HUES64 (cell line): Measurements from ENCODE around the gene MPV17.

Source experiments
- H3K27ac ChIP-seq: 2 replicates; pipeline ENCODE4 v1.7.0; 2013; ENCODE audit warnings: low read depth, low read length, inconsistent platforms
- H3K27me3 ChIP-seq: 2 replicates; pipeline ENCODE4 v1.6.1; 2013; ENCODE audit warnings: mild to moderate bottlenecking, low read length; ENCODE audit not compliant: insufficient read depth
- H3K36me3 ChIP-seq: 2 replicates; pipeline ENCODE4 v1.6.1; 2013; ENCODE audit warnings: mild to moderate bottlenecking, low read length; ENCODE audit not compliant: insufficient read depth
- H3K4me1 ChIP-seq: 2 replicates; pipeline ENCODE4 v1.6.1; 2013; ENCODE audit warnings: mild to moderate bottlenecking, low read length, moderate library complexity; ENCODE audit not compliant: insufficient read depth
- H3K4me3 ChIP-seq: 2 replicates; pipeline ENCODE4 v1.5.1; 2013; ENCODE audit warnings: mild to moderate bottlenecking, low read length, moderate library complexity
- H3K9ac ChIP-seq: 2 replicates; pipeline ENCODE4 v1.6.1; 2013; ENCODE audit warnings: mild to moderate bottlenecking, low read depth, low read length
- H3K9me3 ChIP-seq: 2 replicates; pipeline ENCODE4 v1.6.1; 2013; ENCODE audit warnings: low read depth, low read length; ENCODE audit not compliant: insufficient read depth
- WGBS: fragments of 150-250, 120-280 bp; methylation state at CpG from one replicate; pipeline ENCODE4 v1.1.7; 2013; ENCODE audit warnings: missing lambda C conversion rate; 5-methylcytosine and 5-hydroxymethylcytosine counted together

The MPV17 gene

GRCh38 chr2:27263287-27264252, 59.3 kb downstream of the MPV17 start:
- Histone ChIP-seq H3K9me3 (no peaks in the 10 kb centered on the region), H3K4me3 (peak overlapping the region; percentile 72), H3K9ac (no peak overlapping the region)

DNA sequence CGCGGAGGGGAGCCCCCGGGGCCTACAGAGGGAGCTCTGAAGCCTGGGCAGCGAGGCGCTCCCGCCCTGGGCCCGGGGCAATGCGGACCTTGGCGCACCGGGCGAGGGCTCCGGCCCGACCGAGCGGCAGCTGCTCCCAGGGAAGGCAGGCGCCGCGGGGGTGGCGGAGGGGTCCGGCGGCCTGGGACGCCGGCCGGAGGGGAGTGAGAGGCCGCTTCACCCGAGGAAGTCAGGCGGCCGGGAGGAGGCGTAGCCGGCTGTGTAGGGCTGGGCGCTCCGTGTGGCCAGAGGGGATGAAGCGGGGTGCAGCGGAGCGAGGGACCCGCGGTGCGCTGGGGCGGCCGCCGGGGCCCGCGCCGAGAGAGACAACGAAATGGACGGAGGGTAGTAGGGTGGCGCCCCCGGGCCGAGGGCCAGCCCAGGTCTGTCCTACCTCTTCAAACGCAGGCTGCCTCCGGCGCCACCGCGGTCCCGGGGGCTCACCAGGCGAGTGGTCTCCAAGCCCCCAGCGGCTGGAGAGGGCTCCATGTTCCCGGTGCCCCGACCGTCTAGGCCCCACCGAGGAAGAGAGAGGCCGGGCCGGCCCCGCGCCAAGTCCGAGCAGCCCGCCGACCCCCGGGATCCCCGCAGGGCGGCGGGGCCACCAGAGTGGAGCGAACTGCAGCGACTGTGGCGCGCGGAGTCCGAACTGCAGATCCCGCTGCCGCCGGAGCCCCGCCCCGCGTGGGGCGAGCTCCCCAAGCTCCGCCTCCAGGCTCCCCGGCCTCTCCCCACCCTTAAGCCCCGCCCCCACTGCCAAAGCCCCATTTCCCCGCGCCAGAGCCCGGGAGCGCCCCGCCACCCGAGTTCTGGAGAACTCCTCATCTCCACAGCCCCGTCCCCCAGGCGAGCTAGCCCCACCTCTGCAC, 60.3 kb downstream of the MPV17 start, which contains the start of gene SLC30A3:
Gene SLC30A3, minus strand, starts transcription at position 669 of the 908 bp plus-strand sequence. Its CDS starts 141 bp downstream, at position 528.
- peaks cover 13% of the 10 kb centered on the region for H3K4me1 ChIP-seq
- peak within 1 kb of the TSS; percentile 30; the same call in 1 of the 2 replicates for H3K9ac ChIP-seq
- peak within 1 kb of the TSS; percentile 72 for H3K4me3 ChIP-seq
- WGBS, result 1% methylated on average over 96 of the region's 96 CpGs
- H3K27me3 ChIP-seq, result peaks cover 86% of the 10 kb centered on the region
- no peaks in the 10 kb centered on the region for H3K36me3 ChIP-seq
- H3K9me3 ChIP-seq, result no peaks in the 10 kb centered on the region
- no peak within 1 kb of the TSS for H3K27ac ChIP-seq

More at GRCh38 chr2:27263287-27264252, 59.3 kb downstream of the MPV17 start:
- Histone ChIP-seq H3K27me3 (peaks cover 89% of the 10 kb centered on the region), H3K36me3 (no peaks in the 10 kb centered on the region), H3K4me1 (peaks cover 13% of the 10 kb centered on the region), H3K27ac (no peak overlapping the region)
- WGBS, result 1% methylated on average over 46 of the region's 46 CpGs

DNA sequence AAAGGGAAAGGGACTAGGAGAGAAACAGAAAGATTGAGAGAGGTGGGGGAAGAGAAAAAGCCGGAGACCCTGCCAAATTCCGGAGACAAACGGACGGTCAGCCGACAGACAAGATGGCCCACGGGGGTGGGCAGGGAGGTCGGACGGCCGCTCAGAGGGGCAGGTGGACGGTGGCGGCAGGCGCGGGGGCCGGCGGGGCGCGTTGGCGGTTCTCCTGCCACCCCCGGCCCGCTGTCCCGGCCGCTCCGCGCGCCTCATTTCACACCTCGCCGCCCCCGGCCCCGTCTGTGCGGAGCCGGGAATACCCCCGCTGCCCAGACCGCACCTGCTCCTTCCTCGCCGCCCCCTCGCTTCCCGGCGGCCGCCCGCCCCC, 61.0 kb downstream of the MPV17 start:
- 2% methylated on average over 40 of the region's 40 CpGs for WGBS
- H3K27ac ChIP-seq, result no peak overlapping the region
- H3K27me3 ChIP-seq, result peaks cover 79% of the 10 kb centered on the region
- H3K36me3 ChIP-seq, result no peaks in the 10 kb centered on the region
- peaks cover 13% of the 10 kb centered on the region for H3K4me1 ChIP-seq
- peak overlapping the region; percentile 72 for H3K4me3 ChIP-seq
- H3K9ac ChIP-seq, result no peak overlapping the region
- no peaks in the 10 kb centered on the region for H3K9me3 ChIP-seq

DNA sequence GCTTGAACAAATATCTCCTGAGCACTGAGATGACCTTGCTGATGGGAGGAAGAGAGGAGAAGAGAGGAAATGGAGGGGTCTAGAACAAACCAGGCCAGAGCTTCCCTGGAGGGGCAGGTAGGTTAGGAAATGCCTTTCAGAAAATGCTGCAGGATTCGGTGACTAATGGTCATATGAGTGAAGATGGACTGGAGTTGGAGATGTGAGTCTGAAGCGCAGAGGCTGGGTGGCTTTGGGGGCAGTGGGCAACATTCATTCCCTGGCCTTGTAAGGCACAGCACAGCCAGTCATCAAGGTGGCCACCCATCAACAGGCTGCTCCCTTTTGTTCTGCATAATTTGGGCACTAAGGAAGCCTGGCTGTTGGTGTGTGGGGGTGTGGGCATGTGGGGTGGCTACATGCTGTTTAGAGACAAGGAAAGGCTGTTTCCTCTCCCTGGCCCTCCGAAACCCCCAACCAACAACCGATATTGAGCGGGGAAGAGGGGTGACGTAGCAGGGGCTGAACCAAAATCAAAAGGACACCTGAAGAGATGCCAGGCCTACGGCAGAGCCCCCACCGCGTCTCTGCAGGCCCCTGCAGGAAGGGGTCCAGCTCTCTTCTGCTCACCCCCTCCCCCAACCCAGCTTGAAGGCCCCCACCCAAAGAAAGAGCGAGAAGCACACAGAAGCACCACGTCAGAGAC, 61.5 kb downstream of the MPV17 start:
- 47% methylated on average over 11 of the region's 11 CpGs for WGBS
- H3K27ac ChIP-seq, result no peak overlapping the region
- H3K27me3 ChIP-seq, result peaks cover 74% of the 10 kb centered on the region

More for the DNA sequence above, 61.5 kb downstream of the MPV17 start:
- H3K4me3 ChIP-seq, result peak overlapping the region; percentile 72
- no peak overlapping the region for H3K9ac ChIP-seq
- H3K9me3 ChIP-seq, result no peaks in the 10 kb centered on the region
- peaks cover 13% of the 10 kb centered on the region for H3K4me1 ChIP-seq
- H3K36me3 ChIP-seq, result no peaks in the 10 kb centered on the region
